NCI-H345 (cell line): ENCODE results near the gene ARAP1.

Experiments
- DNase-seq: peaks from one replicate; lab custom pipeline; 2025; lab: John Stamatoyannopoulos, UW

Gene ARAP1

GRCh38 chr11:72743321-72744221 is 8.6 kb downstream of the ARAP1 start:
- DNase-seq, result no peak

- no peak for DNase-seq
Observed at GRCh38 chr11:72742513-72743320, 9.5 kb downstream of the ARAP1 start.

GRCh38 chr11:72741849-72742512 is 10.2 kb downstream of the ARAP1 start:
- DNase-seq, result no peak

- DNase-seq, result no peak
Observed at GRCh38 chr11:72741429-72741833, 10.8 kb downstream of the ARAP1 start.

- no peak for DNase-seq
Observed at GRCh38 chr11:72740562-72741428, 11.4 kb downstream of the ARAP1 start.

GRCh38 chr11:72740060-72740424 is 12.2 kb downstream of the ARAP1 start:
- DNase-seq, result no peak

- DNase-seq, result no peak
Observed at GRCh38 chr11:72739240-72740059, 12.8 kb downstream of the ARAP1 start.

GRCh38 chr11:72738199-72739141 is 13.7 kb downstream of the ARAP1 start:
- no peak for DNase-seq

- no peak for DNase-seq
Observed at GRCh38 chr11:72737336-72737735, 14.9 kb downstream of the ARAP1 start.

- DNase-seq, result no peak
Observed at GRCh38 chr11:72736452-72737069, 15.6 kb downstream of the ARAP1 start.

- DNase-seq, result no peak
Observed at GRCh38 chr11:72735495-72736027, 16.6 kb downstream of the ARAP1 start.

GRCh38 chr11:72732329-72732728 is 19.9 kb downstream of the ARAP1 start:
- DNase-seq, result no peak

GRCh38 chr11:72730737-72731136 is 21.5 kb downstream of the ARAP1 start:
- DNase-seq, result no peak

GRCh38 chr11:72730243-72730642 is 22.0 kb downstream of the ARAP1 start:
- DNase-seq, result no peak

- DNase-seq, result no peak
Observed at GRCh38 chr11:72727521-72727920, 24.7 kb downstream of the ARAP1 start.

- no peak for DNase-seq
Observed at GRCh38 chr11:72726266-72727220, 25.7 kb downstream of the ARAP1 start.

- no peak for DNase-seq
Observed at GRCh38 chr11:72725724-72726028, 26.5 kb downstream of the ARAP1 start.
